ENCODE data around the gene AGXT2.

DNA sequence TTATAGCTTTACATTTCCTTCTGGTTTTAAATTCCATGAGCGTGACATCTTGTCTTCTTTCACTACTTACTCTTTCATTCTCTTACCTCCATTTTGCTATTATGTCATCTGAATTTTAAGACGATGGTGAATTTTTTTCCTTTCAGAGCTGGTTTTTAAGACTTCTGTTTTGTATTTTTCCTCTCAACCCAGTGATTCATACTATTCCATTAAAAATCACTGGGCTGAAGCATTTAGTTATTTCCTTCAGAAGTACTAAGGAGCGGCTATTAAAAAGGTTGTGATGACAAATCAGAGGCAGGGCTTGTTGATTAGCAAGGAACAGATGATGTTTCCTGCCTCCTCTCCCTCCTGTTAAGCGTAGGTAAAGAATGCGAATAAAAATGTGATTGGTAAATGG lies 16.5 kb downstream of the AGXT2 start:
- TF ChIP-seq KAT7 (CRISPR knock-in tag; IDR thresholded peaks at IDR 0.05; ENCODE audit: borderline replicate concordance) (no peak), GABPB1 (CRISPR knock-in tag; IDR thresholded peaks at IDR 0.05) (no peak), TEAD4 (CRISPR knock-in tag; IDR thresholded peaks at IDR 0.05) (no peak), ELF4 (CRISPR knock-in tag; IDR thresholded peaks at IDR 0.05; ENCODE audit: low read depth) (no peak)
- TF ChIP-seq, protein P1, sequence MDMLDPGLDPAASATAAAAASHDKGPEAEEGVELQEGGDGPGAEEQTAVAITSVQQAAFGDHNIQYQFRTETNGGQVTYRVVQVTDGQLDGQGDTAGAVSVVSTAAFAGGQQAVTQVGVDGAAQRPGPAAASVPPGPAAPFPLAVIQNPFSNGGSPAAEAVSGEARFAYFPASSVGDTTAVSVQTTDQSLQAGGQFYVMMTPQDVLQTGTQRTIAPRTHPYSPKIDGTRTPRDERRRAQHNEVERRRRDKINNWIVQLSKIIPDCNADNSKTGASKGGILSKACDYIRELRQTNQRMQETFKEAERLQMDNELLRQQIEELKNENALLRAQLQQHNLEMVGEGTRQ (CRISPR knock-in tag; IDR thresholded peaks at IDR 0.05) = no peak
- TF ChIP-seq, protein P2, sequence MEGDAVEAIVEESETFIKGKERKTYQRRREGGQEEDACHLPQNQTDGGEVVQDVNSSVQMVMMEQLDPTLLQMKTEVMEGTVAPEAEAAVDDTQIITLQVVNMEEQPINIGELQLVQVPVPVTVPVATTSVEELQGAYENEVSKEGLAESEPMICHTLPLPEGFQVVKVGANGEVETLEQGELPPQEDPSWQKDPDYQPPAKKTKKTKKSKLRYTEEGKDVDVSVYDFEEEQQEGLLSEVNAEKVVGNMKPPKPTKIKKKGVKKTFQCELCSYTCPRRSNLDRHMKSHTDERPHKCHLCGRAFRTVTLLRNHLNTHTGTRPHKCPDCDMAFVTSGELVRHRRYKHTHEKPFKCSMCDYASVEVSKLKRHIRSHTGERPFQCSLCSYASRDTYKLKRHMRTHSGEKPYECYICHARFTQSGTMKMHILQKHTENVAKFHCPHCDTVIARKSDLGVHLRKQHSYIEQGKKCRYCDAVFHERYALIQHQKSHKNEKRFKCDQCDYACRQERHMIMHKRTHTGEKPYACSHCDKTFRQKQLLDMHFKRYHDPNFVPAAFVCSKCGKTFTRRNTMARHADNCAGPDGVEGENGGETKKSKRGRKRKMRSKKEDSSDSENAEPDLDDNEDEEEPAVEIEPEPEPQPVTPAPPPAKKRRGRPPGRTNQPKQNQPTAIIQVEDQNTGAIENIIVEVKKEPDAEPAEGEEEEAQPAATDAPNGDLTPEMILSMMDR (IDR thresholded peaks at IDR 0.05) = no peak
- TF ChIP-seq, protein P3, sequence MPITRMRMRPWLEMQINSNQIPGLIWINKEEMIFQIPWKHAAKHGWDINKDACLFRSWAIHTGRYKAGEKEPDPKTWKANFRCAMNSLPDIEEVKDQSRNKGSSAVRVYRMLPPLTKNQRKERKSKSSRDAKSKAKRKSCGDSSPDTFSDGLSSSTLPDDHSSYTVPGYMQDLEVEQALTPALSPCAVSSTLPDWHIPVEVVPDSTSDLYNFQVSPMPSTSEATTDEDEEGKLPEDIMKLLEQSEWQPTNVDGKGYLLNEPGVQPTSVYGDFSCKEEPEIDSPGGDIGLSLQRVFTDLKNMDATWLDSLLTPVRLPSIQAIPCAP (CRISPR knock-in tag; IDR thresholded peaks at IDR 0.05) = no peak
- TF ChIP-seq, protein P4, sequence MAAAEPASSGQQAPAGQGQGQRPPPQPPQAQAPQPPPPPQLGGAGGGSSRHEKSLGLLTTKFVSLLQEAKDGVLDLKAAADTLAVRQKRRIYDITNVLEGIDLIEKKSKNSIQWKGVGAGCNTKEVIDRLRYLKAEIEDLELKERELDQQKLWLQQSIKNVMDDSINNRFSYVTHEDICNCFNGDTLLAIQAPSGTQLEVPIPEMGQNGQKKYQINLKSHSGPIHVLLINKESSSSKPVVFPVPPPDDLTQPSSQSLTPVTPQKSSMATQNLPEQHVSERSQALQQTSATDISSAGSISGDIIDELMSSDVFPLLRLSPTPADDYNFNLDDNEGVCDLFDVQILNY (CRISPR knock-in tag; IDR thresholded peaks at IDR 0.05) = no peak
- TF ChIP-seq, protein P5, sequence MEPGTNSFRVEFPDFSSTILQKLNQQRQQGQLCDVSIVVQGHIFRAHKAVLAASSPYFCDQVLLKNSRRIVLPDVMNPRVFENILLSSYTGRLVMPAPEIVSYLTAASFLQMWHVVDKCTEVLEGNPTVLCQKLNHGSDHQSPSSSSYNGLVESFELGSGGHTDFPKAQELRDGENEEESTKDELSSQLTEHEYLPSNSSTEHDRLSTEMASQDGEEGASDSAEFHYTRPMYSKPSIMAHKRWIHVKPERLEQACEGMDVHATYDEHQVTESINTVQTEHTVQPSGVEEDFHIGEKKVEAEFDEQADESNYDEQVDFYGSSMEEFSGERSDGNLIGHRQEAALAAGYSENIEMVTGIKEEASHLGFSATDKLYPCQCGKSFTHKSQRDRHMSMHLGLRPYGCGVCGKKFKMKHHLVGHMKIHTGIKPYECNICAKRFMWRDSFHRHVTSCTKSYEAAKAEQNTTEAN (CRISPR knock-in tag; IDR thresholded peaks at IDR 0.05) = no peak
- TF ChIP-seq, protein P6, sequence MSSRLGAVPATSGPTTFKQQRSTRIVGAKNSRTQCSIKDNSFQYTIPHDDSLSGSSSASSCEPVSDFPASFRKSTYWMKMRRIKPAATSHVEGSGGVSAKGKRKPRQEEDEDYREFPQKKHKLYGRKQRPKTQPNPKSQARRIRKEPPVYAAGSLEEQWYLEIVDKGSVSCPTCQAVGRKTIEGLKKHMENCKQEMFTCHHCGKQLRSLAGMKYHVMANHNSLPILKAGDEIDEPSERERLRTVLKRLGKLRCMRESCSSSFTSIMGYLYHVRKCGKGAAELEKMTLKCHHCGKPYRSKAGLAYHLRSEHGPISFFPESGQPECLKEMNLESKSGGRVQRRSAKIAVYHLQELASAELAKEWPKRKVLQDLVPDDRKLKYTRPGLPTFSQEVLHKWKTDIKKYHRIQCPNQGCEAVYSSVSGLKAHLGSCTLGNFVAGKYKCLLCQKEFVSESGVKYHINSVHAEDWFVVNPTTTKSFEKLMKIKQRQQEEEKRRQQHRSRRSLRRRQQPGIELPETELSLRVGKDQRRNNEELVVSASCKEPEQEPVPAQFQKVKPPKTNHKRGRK (CRISPR knock-in tag; IDR thresholded peaks at IDR 0.05; ENCODE audit: borderline replicate concordance) = no peak

All from WTC11 (cell line).